ENCODE measurements around the gene CSNK2B.

CSNK2B gene

DNA sequence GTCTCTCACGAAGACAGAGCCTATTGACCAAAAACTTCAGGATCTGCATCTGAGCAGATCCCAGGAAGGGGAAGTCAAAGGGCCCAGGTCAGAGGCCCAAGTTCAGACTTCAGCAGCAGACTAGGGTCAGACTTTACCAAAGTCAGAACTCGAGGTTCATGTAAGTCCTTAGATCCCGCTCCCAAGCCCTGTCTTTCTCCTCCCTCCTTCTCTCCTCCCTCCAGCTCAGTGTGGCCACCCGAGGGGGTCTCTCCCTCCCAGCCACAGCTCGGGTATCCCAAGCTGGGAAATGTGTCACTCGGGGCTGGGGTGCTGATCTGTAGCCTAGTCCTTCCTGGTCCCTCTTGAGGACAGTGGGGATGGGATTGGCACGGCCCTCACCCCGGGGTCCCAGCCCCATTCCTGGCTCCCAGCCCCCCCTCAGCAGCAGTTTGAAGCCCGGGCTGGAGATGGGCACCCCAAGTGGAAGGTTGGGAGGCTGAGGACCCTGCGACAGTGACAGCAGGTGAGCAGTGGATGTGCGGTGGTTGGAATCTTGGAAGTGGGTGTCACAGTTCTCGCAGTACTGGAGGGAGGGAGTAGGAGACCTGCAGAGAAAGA, 3.7 kb upstream of the CSNK2B start:
- no peak for DNase-seq

- DNase-seq: no peak
These were observed 2.5 kb upstream of the CSNK2B start for GRCh38 chr6:31663126-31663960.

- DNase-seq: no peak
These were observed 1.7 kb upstream of the CSNK2B start for GRCh38 chr6:31663961-31664789.

DNA sequence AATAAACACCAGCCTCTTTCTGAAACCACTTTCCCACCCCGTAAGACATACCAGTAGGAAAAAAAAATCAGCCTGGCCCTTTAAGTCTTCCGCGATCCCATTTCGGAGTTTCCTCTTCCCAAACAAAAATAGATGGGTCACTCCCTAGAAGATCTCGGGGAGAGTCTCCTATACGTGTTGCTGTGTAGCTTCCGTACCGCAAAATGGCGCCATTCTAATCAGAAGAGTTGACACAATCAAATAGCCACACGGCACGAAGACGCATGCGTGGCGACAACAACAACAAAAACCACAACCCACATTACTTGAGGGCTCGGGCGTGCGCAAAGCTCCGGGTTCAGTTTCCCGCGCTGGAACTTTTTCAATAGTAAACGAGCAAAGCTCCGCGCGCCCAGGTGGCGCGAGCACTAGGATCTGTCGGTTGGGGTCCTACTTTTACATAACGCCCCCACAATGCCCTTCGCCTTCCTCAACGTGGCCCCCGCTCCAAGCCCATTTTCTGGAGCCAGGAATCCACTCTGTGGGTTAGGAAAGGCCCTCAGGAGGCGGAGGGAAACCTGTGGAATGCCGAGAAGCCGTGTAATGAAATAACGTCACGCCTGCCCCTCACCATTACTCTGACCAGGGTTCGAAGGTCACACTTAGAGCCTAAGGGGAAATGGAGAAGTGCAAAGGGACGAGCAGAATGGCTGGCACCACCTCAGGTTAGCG, 935 bp upstream of the CSNK2B start, which contains the start of gene GPANK1:
Gene GPANK1 (minus strand): TSS at position 208 of the 711 bp plus-strand sequence. CDS start 519 bp downstream, outside the sequence.
- peak; percentile 78 for DNase-seq

GRCh38 chr6:31666337-31666965, 571 bp downstream of the CSNK2B start:
- DNase-seq: no peak

- DNase-seq: no peak
These were observed 3.8 kb downstream of the CSNK2B start, which contains the start of gene LY6G5B for GRCh38 chr6:31669676-31670075. Gene LY6G5B (plus strand): TSS chr6:31669976. CDS start chr6:31670951, 975 bp downstream.

DNA sequence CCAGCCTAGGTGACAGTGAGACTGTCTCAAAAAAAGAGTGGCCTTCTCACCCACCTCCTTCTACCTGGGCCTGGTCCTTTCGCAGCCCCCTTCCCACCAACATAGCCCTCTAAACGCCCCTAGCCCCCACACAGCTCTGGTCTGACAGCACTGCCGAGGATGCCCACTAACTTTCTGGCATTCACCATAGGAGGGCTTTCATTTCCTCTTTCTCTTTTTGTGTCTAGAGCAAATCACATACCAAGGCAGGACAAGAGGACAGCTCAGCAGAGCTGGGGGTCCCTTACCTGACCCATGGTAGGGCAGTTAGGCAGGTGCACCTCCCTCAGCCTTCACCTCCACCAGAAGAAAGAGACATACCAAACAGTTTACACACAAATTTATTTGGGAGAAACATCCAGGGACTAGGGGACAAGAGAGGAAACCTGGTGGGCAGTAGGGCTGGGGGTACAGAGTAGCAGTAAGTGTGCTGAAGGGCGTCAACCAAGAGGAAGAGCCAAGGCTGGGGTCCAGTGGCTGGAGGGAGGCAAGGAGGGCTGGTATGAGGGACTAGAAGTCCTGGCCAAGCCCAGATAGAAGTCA, 10.5 kb downstream of the CSNK2B start:
- no peak for DNase-seq

GRCh38 chr6:31676904-31677303, 11.0 kb downstream of the CSNK2B start:
- DNase-seq: no peak

DNA sequence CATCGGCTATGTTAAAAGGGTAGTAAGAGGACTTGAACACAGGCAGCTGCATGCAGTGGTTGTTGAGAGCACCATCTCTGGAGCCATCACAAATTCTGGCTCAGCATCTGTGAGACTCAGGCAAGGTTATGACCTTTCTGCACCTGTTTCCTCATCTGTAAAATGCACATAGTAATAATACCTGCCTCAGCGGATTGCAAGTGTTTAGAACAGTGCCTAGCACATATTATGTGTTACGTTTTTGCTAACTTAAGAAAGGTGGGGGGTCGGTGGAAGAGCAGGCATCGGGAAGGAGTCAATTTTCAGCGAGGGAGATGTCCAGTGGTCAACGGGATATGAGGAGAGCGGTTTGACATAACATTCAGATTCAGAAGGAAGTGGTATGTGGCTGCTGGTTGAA, 12.1 kb downstream of the CSNK2B start:
- DNase-seq: no peak

GRCh38 chr6:31680226-31681134, 14.6 kb downstream of the CSNK2B start, which contains the start of gene LY6G5C:
Gene LY6G5C (minus strand): TSS chr6:31681067. CDS start chr6:31680373, 694 bp downstream.
- DNase-seq: no peak

DNA sequence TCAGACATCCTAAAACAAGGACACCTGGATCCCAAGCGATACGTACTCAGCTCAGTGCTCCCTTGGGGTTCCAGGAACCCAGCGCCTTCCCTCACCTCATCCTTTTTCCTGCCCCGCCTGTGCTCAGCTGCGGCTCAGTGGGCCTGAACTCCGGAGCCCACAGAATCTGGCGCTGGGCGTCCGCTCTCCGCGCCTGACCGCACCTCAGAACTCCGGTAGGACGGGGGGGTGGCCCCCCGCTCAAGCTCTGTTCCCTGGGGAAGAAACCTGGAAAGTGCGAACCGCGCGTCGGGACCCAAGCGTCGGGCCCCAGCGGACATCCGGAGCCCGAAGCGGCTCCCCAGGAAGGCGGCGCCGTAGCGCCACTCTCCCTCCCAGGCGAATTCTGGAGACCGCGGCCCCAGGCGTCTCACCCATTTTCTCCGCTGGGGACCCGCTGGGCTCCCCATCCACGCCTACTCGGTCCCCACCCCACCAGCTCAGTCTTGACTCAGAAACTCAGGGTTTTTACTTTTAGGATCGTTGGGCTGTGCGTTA, 15.3 kb downstream of the CSNK2B start:
- DNase-seq: no peak

- DNase-seq: no peak
These were observed 17.7 kb downstream of the CSNK2B start for GRCh38 chr6:31683591-31683990.

DNA sequence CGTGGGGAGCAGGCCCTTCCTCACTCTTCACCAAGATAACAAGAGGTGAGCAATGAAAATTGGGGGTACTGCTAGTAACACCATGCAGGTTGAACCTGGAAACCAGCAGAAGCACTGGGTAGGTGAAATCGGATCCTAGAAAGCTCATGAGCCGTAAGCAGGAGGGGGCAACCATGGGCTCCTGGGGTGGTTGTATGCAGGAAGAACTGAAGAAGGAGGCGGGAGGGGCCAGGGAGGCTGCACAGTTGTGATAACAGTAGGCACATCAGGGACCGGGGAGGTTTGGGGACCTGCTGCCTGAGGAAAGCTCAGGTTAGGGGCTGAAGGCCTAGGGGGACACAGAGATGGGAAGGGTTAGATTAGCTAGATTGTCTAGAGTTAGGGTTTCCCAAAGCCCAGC, 20.6 kb downstream of the CSNK2B start:
- no peak for DNase-seq

- DNase-seq: no peak
These were observed 21.4 kb downstream of the CSNK2B start for GRCh38 chr6:31687321-31687720.

DNA sequence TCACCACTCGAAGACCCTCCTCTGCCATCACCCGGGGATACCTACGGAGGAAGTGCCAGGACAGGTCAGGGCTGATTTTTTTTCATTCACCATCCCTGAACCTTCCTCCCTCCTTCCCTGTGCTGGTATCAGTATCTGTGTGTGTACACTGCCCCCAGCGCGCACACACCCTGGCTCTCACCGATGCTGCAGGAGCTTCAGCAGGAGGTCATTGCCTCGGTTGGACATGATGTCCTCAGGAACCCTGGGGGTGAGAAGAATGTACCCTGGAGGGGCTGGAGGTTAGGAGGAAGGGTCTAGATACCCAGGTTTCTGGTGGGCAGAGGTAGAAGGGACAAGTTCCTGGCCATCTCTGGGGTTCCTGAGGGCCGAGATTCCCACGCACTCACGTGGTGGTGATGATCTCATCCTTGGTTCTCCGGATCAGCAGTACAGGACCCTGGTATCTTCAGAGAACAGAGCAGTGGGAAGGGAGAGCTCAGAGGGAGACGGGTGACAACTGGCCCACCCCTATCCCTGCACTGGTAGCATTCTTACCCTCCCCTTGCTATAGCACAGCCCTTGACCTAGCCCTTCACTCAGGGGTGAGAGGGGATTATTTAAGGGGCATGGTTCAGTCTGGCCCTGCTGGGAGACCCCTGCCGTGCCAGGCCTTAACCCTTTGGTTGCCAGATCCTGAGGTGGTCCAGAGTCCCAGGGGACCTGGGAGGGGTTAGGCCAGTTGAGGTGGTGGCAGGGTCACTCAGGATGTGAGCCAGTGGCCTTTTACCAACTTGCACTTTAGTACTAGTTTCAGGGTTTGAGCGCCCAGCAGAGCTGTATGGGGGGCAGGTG, 22.2 kb downstream of the CSNK2B start:
- no peak for DNase-seq

GRCh38 chr6:31689249-31690110, 23.6 kb downstream of the CSNK2B start:
- no peak for DNase-seq

GRCh38 chr6:31690231-31691077, 24.6 kb downstream of the CSNK2B start:
- DNase-seq: no peak
